IMR-90 (cell line): ENCODE results near the gene ARHGEF16. TPM values are rescaled to one million over a fixed set of nuclear protein-coding genes. Genes with fewer than 3 reads are reported as not detected.

ENCODE experiments used
- ATAC-seq: fragments of 200-7000 bp; cut with Tn5 transposase; 2 replicates; pipeline ENCODE4 v1.9.1; 2020; ENCODE audit warnings: low read depth, mild to moderate bottlenecking, moderate library complexity
- BruUV-seq: library from RNA; stranded (reverse); fragments of 400-500 nt; replicated peaks from 2 replicates; lab custom pipeline; 2021; lab: Mats Ljungman, UMichigan
- CTCF ChIA-PET: fragments of 300-600 bp; formaldehyde crosslinking; extraction: SDS; loops from one replicate; lab custom pipeline; 2021; ENCODE audit warnings: antibody characterized with exemption; lab: Yijun Ruan, JAX
- POLR2A ChIA-PET: fragments of 300-600 bp; sonication (Branson Sonifier 250); formaldehyde crosslinking; loops from one replicate; lab custom pipeline; 2022; ENCODE audit warnings: antibody characterized with exemption; ENCODE audit not compliant: unreplicated experiment; lab: Charles Lee
- DNase-seq: peaks from one replicate; pipeline ENCODE4 v3.0.0; 2013
- H2AFZ ChIP-seq: replicated peaks from 2 replicates; pipeline ENCODE3; 2013; ENCODE audit warnings: low read length, mild to moderate bottlenecking; ENCODE audit not compliant: poor library complexity
- H2AK5ac ChIP-seq: 2 replicates; pipeline ENCODE4 v1.6.1; 2013; ENCODE audit warnings: low read depth, low read length, inconsistent platforms
- H2AK9ac ChIP-seq: replicated peaks from 2 replicates; pipeline ENCODE3; 2013; ENCODE audit warnings: mild to moderate bottlenecking, low read depth, low read length, moderate library complexity; ENCODE audit not compliant: poor library complexity
- H2BK120ac ChIP-seq: 2 replicates; pipeline ENCODE4 v1.6.1; 2013; ENCODE audit warnings: low read depth, low read length, inconsistent platforms
- H2BK15ac ChIP-seq: 3 replicates; pipeline ENCODE4 v1.6.1; 2013; ENCODE audit warnings: low read depth, low read length, inconsistent platforms
- H2BK20ac ChIP-seq: 2 replicates; pipeline ENCODE4 v1.6.1; 2013; ENCODE audit warnings: low read depth, mild to moderate bottlenecking, inconsistent platforms, low read length, moderate library complexity
- H2BK5ac ChIP-seq: 2 replicates; pipeline ENCODE4 v1.6.1; 2013; ENCODE audit warnings: mild to moderate bottlenecking, low read depth, low read length, inconsistent platforms; ENCODE audit not compliant: poor library complexity, severe bottlenecking
- H3K14ac ChIP-seq: replicated peaks from 2 replicates; pipeline ENCODE4 v1.6.1; 2013; ENCODE audit warnings: low read depth, low read length, inconsistent platforms
- H3K18ac ChIP-seq: 2 replicates; pipeline ENCODE4 v1.6.1; 2013; ENCODE audit warnings: low read depth, low read length, control low read depth
- H3K23ac ChIP-seq: 2 replicates; pipeline ENCODE4 v1.6.1; 2013; ENCODE audit warnings: low read depth, low read length, inconsistent platforms
- H3K27ac ChIP-seq: 2 replicates; pipeline ENCODE4 v1.5.1; 2013; ENCODE audit warnings: mild to moderate bottlenecking, control low read depth, low read length; ENCODE audit not compliant: insufficient read depth
- H3K27me3 ChIP-seq: 2 replicates; pipeline ENCODE4 v1.6.1; 2013; ENCODE audit warnings: low read length; ENCODE audit not compliant: control insufficient read depth, insufficient read depth
- H3K36me3 ChIP-seq: 2 replicates; pipeline ENCODE4 v1.6.1; 2013; ENCODE audit warnings: low read length, mixed read lengths; ENCODE audit not compliant: control insufficient read depth, insufficient read depth
- H3K4ac ChIP-seq: 2 replicates; pipeline ENCODE4 v1.6.1; 2013; ENCODE audit warnings: low read depth, low read length, inconsistent platforms
- H3K4me1 ChIP-seq: 2 replicates; pipeline ENCODE4 v1.6.1; 2013; ENCODE audit warnings: low read length, mixed read lengths; ENCODE audit not compliant: control insufficient read depth, insufficient read depth
- H3K4me2 ChIP-seq: 2 replicates; pipeline ENCODE4 v1.6.1; 2013; ENCODE audit warnings: low read depth, mild to moderate bottlenecking, control low read depth, low read length, moderate library complexity
- H3K4me3 ChIP-seq: 2 replicates; pipeline ENCODE4 v1.5.1; 2013; ENCODE audit warnings: low read depth, mild to moderate bottlenecking, control low read depth, low read length, moderate library complexity; ENCODE audit not compliant: insufficient read depth
- H3K56ac ChIP-seq: 2 replicates; pipeline ENCODE4 v1.6.1; 2013; ENCODE audit warnings: low read length, inconsistent platforms; ENCODE audit not compliant: insufficient read depth; ENCODE audit errors: extremely low read depth
- H3K79me1 ChIP-seq, 2 experiments: 2 replicates each; pipeline ENCODE4 v1.6.1; 2013; ENCODE audit warnings: low read length in 2 of 2, inconsistent platforms in 1 of 2, low read depth in 1 of 2
- H3K9ac ChIP-seq: 2 replicates; pipeline ENCODE4 v1.6.1; 2013; ENCODE audit warnings: low read depth, low read length, control low read depth
- H3K9me1 ChIP-seq: 2 replicates; pipeline ENCODE4 v1.6.1; 2013; ENCODE audit warnings: low read length, inconsistent platforms; ENCODE audit not compliant: insufficient read depth
- H3K9me3 ChIP-seq: 2 replicates; pipeline ENCODE4 v1.6.1; 2013; ENCODE audit warnings: low read length; ENCODE audit not compliant: control insufficient read depth, insufficient read depth
- H4K20me1 ChIP-seq: 2 replicates; pipeline ENCODE4 v1.6.1; 2013; ENCODE audit warnings: low read length, inconsistent platforms; ENCODE audit not compliant: insufficient read depth
- H4K5ac ChIP-seq: 2 replicates; pipeline ENCODE4 v1.6.1; 2013; ENCODE audit warnings: mild to moderate bottlenecking, low read depth, low read length, control low read depth
- H4K8ac ChIP-seq, 2 experiments: 2 replicates each; pipeline ENCODE4 v1.6.1; 2013; ENCODE audit warnings: low read depth in 2 of 2, low read length in 2 of 2, control low read depth in 1 of 2, inconsistent platforms in 1 of 2
- H4K91ac ChIP-seq: 2 replicates; pipeline ENCODE4 v1.6.1; 2013; ENCODE audit warnings: low read depth, low read length, inconsistent platforms; ENCODE audit not compliant: insufficient read depth
- BHLHE40 ChIP-seq: fragments of 150-350 bp; IDR thresholded peaks from 2 replicates; pipeline ENCODE4 v1.6.1; 2016; ENCODE audit warnings: mild to moderate bottlenecking, low read depth, low read length
- CEBPB ChIP-seq: IDR thresholded peaks from 2 replicates; pipeline ENCODE4 v1.6.1; 2012; ENCODE audit warnings: low read depth, low read length, improper control_type of control experiment
- CHD1 ChIP-seq: IDR thresholded peaks from 2 replicates; pipeline ENCODE4 v1.6.1; 2012; ENCODE audit warnings: low read depth, low read length, improper control_type of control experiment
- CTCF ChIP-seq: conservative IDR thresholded peaks from 2 replicates; pipeline ENCODE4 v1.5.1; 2012; ENCODE audit warnings: mild to moderate bottlenecking, low read depth, low read length, improper control_type of control experiment
- MAFK ChIP-seq: IDR thresholded peaks from 2 replicates; pipeline ENCODE4 v1.6.1; 2012; ENCODE audit warnings: low read depth, low read length, improper control_type of control experiment
- MAZ ChIP-seq: IDR thresholded peaks from 2 replicates; pipeline ENCODE4 v1.6.1; 2012; ENCODE audit warnings: low read depth, mild to moderate bottlenecking, low read length, improper control_type of control experiment, moderate library complexity, borderline replicate concordance
- MXI1 ChIP-seq: IDR thresholded peaks from 2 replicates; pipeline ENCODE4 v1.6.1; 2012; ENCODE audit warnings: low read depth, mild to moderate bottlenecking, low read length, moderate library complexity, borderline replicate concordance
- NFE2L2 ChIP-seq: fragments of 150-350 bp; IDR thresholded peaks from 2 replicates; pipeline ENCODE4 v1.6.1; 2016; ENCODE audit warnings: low read depth, mild to moderate bottlenecking, low read length
- POLR2A ChIP-seq: IDR thresholded peaks from 2 replicates; pipeline ENCODE4 v1.6.1; 2012; ENCODE audit warnings: mild to moderate bottlenecking, low read depth, low read length
- RAD21 ChIP-seq: IDR thresholded peaks from 2 replicates; pipeline ENCODE4 v1.6.1; 2012; ENCODE audit warnings: low read length, improper control_type of control experiment
- RCOR1 ChIP-seq: IDR thresholded peaks from 2 replicates; pipeline ENCODE4 v1.6.1; 2012; ENCODE audit warnings: mild to moderate bottlenecking, low read length, improper control_type of control experiment; ENCODE audit not compliant: insufficient replicate concordance
- RFX5 ChIP-seq: IDR thresholded peaks from 2 replicates; pipeline ENCODE4 v1.8.0; 2012; ENCODE audit warnings: low read depth, mild to moderate bottlenecking, low read length, moderate library complexity
- SMC3 ChIP-seq: fragments of 150-350 bp; IDR thresholded peaks from 2 replicates; pipeline ENCODE4 v1.6.1; 2016; ENCODE audit warnings: low read depth, mild to moderate bottlenecking, antibody characterized with exemption, low read length, moderate library complexity
- WGBS, 2 experiments: methylation state at CpG; one replicate each; pipeline versions ENCODE4 v1.1.5 to v1.1.7; 2013; ENCODE audit warnings: missing lambda C conversion rate in 2 of 2; ENCODE audit not compliant: insufficient read length in 1 of 2; ENCODE audit errors: extremely low coverage in 2 of 2; 5-methylcytosine and 5-hydroxymethylcytosine counted together
- dilution Hi-C: fragments of 300-500 bp; cut with HindIII; formaldehyde crosslinking; loops from one replicate; pipeline ENCODE4 v1.14.3; 2018; ENCODE audit warnings: low sequenced_read_pairs; ENCODE audit not compliant: unreplicated experiment
- in situ Hi-C: fragments of 300-500 bp; cut with MboI; formaldehyde crosslinking; loops from 3 replicates; pipeline ENCODE4 v1.14.3; 2019; ENCODE audit warnings: low sequenced_read_pairs, inconsistent platforms, mixed read lengths
- intact Hi-C: fragments of 100-400 bp; cut with micrococcal nuclease; formaldehyde crosslinking; loops from 2 replicates; pipeline ENCODE4 v1.10.0; 2022
- polyA plus RNA-seq, 3 experiments: library from polyadenylated mRNA; depleted of rRNA; stranded (reverse); fragments of >200 nt; gene quantifications; 2 replicates each; pipeline ENCODE4 v1.2.3, GENCODE V29; 2012; ENCODE audit warnings: low replicate concordance in 1 of 3
- total RNA-seq: library from RNA; depleted of rRNA; stranded (reverse); fragments of >200 nt; gene quantifications from 2 replicates; pipeline ENCODE4 v1.2.3, GENCODE V29; 2012
- TF ChIP-seq, protein P1 (sequence below): fragments of 150-350 bp; IDR thresholded peaks from 2 replicates; pipeline ENCODE4 v1.6.1; 2016; ENCODE audit warnings: low read depth, mild to moderate bottlenecking, low read length, moderate library complexity, borderline replicate concordance
- TF ChIP-seq, protein P2 (sequence below): fragments of 150-350 bp; IDR thresholded peaks from 2 replicates; pipeline ENCODE4 v1.6.1; 2017; ENCODE audit warnings: mild to moderate bottlenecking, antibody characterized with exemption, low read length, low read depth

ARHGEF16 gene
- total and polyA plus RNA-seq, 2 of the 4 experiments (the other 2 are of a cell fraction) = 0.18 to 0.39 TPM

DNA sequence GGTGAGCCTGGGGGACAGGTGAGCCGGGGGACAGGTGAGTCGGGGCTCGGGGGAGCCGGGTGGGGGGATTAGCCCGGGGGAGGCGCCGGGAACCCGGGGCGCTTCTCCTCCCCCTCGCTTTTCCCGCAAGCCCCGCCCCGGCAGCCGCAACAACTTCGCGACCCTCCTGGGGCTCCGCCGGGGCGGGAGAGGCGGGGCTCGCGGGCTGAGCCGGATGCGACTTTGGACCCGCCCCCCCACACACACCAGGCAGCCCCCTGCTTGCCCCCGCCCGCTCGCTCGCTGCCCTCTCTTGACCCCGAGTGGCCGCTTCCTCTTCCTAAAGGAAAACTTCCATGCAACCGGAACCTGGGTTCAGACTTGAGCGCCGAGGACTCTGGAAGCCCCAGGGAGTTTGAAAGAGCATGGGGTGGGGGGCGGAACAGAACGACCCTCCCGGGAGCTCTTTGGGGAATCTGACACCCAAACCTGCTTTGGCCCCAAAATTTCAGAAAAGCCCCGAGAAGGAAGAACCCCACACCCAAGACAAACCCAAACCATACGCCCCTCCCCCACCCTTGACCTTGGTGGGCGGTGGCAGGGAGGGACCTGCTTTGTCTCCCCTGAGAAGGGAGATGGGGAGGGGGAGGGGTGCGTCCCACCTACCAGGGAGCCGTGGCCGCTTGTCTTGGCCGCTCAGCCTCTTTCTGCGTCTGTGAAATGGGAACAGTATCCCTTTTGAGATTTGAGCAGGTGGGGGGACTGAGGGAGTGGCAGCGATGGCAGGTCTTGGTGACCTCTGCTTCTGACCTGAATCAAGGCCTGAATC, 550 bp downstream of the ARHGEF16 start:
- in situ Hi-C loops = no loop called here
- no peak overlapping the region for H2AK9ac ChIP-seq
- no peaks in the 10 kb centered on the region for H3K79me1 ChIP-seq
- H3K9ac ChIP-seq = no peak overlapping the region
- intact Hi-C loops = loop anchor here (5.0 kb wide), 2 partner anchors 267 to 347 kb away; no protein-coding TSS in a partner anchor
- ChIA-PET CTCF (no interaction called here), POLR2A (no interaction called here)
- H3K4ac ChIP-seq = no peak overlapping the region
- H3K4me2 ChIP-seq = no peak overlapping the region
- no peak overlapping the region for H4K91ac ChIP-seq
- no peak overlapping the region for H2BK120ac ChIP-seq
- H2BK20ac ChIP-seq = no peak overlapping the region
- H2BK5ac ChIP-seq = no peak overlapping the region
- no peak overlapping the region for H2BK15ac ChIP-seq
- no peak overlapping the region for H2AFZ ChIP-seq
- H3K27ac ChIP-seq = no peak overlapping the region
- no peak overlapping the region for H3K4me3 ChIP-seq
- H3K36me3 ChIP-seq = no peaks in the 10 kb centered on the region
- no peak overlapping the region for H4K8ac ChIP-seq
- ATAC-seq (no peak), DNase-seq (no peak)
- no peaks in the 10 kb centered on the region for H3K9me1 ChIP-seq
- no peak overlapping the region for H3K23ac ChIP-seq
- H3K18ac ChIP-seq = no peak overlapping the region
- no peak overlapping the region for H2AK5ac ChIP-seq
- H4K20me1 ChIP-seq = 0 out of 2 replicates have a peak, but pooled peaks cover 2% of the 10 kb centered on the region
- no peaks in the 10 kb centered on the region for H3K9me3 ChIP-seq
- H4K5ac ChIP-seq = no peak overlapping the region
- H3K56ac ChIP-seq = no peak overlapping the region
- BruUV-seq = no TSS peak
- H3K27me3 ChIP-seq = peaks cover 33% of the 10 kb centered on the region
- no peaks in the 10 kb centered on the region; the same call in 1 of the 2 replicates for H3K4me1 ChIP-seq
- WGBS, 2 experiments = 6% methylated on average over 8 of the region's 46 CpGs; no CpG with 5 or more reads in 1 of the 2 experiments
- dilution Hi-C loops = no loop called here
- H3K14ac ChIP-seq = no peak overlapping the region
- TF ChIP-seq CTCF (no peak), SMC3 (no peak), MXI1 (no peak), MAFK (no peak), RFX5 (no peak), BHLHE40 (no peak), MAZ (no peak), NFE2L2 (no peak), RCOR1 (no peak), RAD21 (no peak), CEBPB (no peak), POLR2A (no peak), CHD1 (no peak)
- TF ChIP-seq, protein P1, sequence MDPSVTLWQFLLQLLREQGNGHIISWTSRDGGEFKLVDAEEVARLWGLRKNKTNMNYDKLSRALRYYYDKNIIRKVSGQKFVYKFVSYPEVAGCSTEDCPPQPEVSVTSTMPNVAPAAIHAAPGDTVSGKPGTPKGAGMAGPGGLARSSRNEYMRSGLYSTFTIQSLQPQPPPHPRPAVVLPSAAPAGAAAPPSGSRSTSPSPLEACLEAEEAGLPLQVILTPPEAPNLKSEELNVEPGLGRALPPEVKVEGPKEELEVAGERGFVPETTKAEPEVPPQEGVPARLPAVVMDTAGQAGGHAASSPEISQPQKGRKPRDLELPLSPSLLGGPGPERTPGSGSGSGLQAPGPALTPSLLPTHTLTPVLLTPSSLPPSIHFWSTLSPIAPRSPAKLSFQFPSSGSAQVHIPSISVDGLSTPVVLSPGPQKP = no peak
- TF ChIP-seq, protein P2, sequence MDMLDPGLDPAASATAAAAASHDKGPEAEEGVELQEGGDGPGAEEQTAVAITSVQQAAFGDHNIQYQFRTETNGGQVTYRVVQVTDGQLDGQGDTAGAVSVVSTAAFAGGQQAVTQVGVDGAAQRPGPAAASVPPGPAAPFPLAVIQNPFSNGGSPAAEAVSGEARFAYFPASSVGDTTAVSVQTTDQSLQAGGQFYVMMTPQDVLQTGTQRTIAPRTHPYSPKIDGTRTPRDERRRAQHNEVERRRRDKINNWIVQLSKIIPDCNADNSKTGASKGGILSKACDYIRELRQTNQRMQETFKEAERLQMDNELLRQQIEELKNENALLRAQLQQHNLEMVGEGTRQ = no peak
